ENCODE measurements around the gene FBXW4.
"Not testable (repeated sequence)": the region's sequence is repeated elsewhere in the genome, so short reads cannot be mapped to it uniquely, and the experiment has no call there.

The FBXW4 gene

DNA sequence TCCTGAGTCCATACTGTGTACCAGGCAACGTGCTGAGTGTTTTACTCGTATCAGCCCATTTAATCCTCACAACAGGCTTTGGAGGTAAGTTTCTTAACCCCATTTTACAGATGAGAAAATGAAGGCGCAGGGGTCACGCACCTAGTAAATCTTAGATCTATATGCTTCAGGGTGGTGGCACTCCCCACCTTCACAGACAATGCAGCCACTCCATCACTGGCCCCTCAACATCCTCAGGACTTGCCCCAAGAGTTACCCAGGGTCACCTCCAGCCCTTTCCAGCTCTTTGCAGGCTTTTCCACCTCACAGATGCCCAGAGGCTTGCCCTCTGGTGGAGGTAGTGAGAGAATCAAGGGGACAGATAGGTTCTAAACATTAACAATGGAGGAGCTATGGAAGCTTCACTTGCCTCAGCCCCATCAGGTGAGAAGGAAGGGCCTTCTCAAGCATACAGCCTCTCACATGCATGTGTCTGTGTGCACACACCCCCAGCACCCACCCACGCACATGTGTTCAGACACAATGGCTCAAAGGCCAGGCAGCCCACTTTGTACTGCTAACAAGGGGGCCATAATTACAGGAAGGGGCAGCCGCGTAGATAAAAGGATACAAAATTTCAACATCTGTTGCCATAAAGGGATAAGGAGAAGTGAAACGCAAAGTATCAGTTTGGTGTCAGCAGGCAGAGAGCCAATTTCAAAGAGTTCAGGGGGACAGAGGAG lies 77.7 kb downstream of the FBXW4 start:
- DNase-seq (ENCODE audit: low spot score) = no peak

DNA sequence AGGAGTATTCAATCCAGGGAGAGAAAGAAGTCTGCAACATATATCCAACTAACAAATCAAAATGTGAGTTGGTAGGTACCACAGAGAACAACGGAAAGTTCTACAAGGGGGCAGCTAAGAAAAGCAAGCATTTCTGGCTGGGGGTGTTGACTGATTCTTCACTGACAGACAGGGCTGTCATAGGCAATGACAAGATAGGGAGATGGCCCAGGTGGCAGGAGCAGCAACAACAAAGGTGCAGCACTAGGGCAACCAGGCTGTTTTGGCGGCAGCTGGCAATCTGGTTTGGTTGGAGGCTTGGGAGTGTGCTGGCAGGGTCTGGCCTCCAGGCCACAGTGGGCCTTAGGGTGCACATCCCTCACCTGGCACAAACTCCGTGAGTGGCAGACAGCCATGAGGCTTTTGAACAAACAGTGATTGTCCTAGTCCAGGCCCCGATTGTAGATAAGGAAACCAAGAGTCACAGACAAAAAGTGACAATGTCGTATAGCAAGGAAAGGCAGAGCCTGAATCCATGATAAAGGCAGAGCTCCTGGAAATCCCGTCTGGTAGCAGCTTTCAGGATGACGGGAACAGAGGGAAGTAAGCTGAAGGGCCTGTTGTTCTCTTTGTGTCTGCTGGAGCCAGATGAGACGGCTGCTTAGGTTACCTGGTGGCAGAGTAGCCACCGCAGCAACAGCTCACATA lies 78.4 kb downstream of the FBXW4 start:
- DNase-seq (ENCODE audit: low spot score) = no peak

DNA sequence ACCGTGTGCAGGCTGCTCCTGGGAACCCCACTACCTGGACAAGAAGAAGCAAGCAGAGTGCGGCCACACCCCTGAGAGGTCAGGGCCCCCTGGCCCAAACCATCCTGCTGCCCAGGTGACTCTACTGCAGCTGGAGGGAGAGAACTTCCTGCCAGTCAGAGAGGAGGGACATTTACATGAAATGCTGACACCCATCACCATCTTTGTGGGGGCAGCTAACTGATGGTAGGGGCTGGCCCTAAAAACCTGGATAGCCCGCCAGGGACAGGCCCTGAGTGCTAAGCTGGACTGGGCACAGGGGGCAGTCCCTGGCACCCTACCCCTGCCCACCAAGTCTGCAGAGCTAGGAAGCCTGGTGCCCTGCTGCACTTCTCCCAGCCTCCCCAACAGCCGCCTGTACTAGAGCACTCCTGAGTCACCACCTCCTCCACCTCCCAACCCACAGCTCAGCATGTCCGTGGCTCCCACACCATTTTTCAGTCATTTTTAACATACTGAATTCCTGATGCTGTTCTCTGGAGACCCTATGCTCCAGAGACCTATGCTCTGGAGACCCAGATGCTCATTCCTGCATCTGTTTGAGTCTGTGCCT lies 79.3 kb downstream of the FBXW4 start:
- DNase-seq (ENCODE audit: low spot score) = no peak

DNA sequence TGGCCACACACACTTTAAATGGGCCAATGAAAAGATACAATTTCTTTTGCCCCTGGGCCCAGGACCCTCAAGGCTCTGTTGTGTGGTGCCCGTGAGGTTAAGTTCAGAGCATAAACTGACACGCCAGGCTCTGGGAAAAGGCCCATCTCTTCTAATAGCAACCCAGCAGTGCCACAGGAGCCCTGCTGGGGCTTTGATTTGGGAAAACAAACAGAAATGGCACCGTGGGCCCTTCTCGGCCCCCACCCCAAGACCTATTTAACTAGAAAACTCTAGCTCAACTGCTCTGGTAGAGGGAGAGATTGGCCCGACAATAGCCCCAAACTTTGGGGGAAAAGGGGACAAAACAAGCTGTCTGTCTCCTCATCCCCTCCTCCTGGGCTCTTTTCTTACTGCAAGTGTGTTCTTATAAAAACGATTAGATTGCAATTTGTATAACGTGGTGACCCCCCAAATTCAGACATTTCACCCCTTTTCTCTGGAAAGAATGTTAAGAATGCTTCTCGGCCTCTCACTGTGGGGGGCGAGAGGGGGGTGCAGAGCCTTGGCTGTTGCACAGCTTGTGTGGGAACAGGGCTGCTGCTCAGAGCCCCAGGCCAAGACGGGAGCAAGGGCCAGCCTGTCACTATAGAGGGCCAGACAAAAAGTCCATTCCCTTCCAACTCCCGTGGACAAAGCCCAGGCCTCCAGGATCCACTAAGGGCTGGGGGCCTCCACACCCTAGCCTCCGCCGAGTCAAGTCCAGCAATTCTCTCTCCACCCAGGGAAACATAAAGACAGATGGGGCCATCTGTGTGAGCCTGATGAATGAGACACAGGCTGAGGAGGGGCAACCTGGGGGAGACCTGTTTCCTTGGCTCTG lies 80.1 kb downstream of the FBXW4 start:
- DNase-seq (ENCODE audit: low spot score) = no peak

DNA sequence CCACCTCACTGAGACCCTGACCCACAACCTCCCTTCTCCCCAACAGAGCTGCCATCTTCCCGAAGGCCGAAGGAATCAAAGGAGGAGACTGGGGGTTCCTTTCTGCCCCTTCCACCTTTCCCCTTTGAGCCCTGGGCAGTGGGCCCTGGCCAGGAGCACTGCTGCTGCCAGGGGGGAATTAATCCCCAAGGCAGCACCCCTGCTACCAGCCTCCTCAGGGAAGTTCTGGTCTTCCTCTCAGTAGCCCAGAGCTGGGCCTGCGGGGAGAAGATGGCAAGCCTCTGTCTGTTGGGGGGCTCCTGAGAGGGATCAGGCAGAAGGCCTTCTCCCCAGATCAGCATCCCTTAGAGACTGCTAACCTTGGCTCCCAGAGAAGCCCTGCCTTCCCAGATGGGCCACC lies 81.3 kb downstream of the FBXW4 start:
- no peak for DNase-seq (ENCODE audit: low spot score)

DNA sequence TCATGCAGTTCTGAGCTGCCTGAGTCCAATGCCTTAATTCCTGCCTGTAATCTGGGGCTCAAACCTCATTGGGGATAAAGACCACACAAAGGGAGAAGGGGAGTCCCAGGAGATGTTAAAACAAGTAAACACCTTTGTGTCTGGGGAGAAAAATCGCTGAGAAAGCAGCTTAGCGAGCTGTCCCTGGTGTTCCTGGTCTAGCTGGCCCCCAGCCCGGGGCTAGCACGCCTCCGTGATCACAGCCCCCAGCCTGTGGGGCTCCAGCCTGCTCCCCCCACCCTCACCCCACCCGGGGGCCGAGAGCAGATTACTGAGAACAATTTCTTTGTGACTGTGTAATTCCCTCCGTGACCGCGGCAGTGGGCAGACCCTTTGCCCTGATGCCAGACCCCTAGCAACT lies 82.1 kb downstream of the FBXW4 start:
- DNase-seq (ENCODE audit: low spot score) = no peak

DNA sequence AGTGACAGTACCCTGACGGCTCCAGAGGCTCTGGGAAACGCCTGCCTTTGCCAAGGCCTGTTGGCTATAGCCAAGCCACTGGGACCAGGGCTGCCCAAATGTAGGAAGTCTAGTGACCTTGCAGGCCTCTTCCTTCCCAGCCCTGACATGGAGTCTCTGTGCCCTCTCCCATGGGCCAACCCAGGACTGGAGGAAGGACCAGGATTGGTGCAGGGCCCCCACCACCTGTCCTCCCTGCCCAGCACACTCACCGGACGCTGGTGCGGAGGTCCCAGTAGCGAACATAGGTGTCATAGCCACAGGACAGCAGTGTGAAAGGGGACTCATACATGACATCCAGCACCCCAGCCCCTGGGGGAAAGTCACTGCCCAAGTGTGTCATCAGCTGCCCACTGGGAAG lies 82.9 kb downstream of the FBXW4 start:
- DNase-seq (ENCODE audit: low spot score) = no peak

DNA sequence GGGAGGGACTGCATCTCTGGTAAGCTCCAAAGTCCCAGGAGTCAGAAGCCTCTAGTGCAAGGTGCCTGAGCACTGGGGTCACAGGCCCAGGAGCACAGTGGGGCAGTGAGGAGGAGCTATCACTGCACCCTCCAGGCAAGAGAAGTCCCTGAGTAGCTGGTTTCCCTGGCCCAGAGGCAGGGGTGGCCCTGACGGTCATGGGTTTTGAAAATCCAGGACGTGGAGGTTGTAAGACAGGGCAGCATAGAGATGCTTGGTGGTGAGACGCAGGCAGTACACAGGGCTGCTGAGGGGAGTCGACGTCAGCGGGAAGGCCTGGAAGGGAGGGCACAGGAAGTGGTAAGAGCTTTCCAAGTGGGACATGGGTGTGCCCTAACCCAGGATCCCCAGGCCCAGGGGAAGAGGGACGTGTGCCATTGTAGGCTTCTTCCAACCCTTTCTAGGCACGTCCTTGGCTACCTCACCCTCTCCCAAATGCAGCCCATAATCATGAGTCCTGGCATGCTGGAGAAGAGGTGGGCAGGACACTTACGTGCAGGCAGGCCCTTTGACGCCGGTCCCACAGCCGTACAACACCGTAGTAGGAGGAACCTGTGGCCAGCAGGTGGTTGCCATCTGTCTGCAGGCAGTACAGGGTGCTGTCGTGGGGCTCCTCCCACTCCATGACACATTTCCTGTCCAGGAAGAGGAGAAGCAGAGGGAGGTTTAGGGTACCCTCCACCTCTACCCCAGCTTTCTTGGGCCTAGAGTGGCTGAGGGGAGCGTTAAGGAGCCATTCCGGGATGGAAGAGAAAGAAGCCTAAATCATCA lies 83.7 kb downstream of the FBXW4 start:
- peak; percentile 41 for DNase-seq (ENCODE audit: low spot score)

DNA sequence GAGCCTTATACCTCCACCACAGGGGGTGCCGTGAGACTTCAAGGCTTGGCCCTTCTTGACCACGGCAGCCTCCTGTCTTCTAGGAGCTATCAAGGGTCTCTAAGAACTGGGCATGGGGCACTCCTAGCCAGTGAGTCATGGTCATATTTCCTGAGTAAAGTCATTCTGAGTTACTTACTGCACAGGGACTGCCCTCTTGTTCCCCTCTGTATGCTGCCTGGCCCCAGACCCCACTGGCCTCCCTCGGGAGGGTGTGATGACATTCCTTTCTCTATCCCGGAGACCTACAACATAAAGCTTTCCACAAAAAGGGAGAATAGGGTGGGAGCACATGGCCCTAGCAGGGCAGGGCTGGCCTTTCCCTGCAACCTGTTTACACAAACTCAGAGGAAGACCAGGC lies 85.5 kb downstream of the FBXW4 start:
- no peak for DNase-seq (ENCODE audit: low spot score)

DNA sequence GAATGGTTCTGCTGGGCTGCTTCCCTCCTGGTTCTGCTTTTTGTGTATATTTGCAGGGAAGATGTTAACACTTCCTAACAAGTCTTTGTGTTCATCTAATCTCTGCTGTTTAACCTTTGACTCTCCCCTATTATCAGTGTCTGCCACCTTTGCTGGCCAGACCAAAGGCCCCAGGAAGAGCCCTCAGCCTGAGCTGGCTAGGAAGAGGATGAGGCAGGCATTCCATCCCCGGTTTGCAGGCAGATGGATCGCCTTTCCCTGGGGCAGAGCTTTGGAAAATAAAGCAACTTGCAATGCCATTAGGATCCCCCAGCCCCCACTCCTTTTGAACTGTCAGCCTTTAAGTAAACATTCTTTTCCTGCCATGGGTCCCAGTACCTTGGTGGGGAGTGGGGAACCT lies 87.8 kb downstream of the FBXW4 start:
- DNase-seq (ENCODE audit: low spot score) = no peak

DNA sequence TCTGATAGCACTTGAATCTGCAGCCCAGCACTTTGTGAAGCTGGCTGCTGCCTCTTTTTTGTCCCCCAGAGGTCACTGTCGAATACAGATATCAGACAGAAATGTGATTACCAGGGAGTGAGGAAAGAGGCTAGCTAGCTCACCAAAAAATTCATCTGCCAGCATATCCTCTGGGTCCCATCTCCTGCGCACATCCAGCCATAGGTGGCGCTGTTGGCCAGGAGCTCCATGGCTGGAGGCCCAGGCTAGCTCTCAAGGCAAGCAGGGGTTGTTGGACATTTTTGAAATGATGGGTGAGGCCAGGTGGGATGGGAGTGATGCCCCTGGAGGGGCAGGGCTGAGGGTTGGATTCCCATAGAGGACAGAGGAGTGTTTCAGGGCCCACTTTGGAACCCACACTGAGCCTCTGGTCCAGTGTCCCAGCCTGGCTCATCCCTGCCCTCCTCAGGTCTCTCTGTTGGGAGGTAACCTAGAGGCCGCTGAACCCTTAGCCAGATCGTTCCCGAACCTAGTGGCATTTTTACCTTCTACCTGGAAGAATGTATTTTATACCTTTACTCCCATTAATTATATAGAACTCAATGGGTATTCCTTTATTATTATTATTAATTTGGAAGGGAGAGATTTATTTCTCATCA lies 92.1 kb downstream of the FBXW4 start:
- DNase-seq (ENCODE audit: low spot score) = peak; percentile 86

DNA sequence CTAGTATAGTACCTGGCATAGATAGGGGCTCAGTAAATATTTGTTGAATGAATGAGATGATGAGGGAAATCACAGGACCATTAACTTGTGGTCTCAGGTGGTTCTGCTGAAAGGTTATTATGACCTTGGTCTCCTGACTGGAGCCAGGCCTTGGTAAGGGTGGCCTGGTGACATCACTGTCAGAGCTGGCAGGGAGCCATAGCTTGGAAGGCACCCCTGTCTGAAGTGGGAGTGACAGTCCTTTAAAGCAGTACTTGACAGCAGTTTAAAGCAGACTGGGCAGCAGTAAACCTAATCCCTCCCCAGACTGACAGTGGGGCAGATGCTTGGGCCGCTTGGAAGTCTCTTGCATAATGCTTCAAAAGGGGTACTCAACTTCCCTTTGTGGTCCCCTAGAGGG lies 93.4 kb downstream of the FBXW4 start:
- no peak for DNase-seq (ENCODE audit: low spot score)

DNA sequence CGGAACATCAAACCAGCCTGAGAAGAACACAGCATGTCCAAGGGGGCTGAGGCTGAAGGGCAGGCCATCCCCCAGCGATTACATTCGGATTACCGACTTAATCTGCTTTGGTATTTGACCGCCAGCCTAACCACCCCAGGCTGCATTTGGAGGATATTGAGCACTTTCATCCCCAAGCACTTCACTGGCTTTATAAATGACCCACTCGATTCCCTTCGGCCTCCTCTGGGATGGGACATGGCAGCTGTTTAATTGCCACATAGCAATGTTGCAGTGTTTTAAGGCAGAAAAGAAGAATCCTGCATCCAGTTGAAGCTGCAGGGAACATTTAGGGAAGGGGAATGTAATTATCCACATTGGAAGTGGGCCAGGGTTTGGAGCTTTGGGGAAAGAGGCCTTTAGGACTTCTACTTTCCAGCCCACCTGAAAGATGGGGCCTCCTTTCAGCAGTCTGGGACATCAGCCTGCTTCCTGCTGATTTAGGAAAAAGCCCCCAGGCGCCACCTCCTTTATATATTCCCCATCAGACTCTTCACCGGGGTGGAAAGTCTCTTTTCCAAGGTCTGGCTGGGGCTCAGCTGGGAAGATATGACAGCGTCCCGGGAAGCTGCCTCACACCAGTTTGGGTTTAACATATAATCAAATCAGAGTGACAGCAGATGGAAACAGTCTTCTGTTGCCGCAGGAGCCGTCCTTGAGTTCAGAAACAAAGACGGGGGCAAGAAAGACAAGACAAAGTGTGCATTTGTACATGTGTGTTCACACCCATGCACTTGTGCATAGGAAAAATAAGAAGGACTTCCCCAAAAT lies 97.7 kb downstream of the FBXW4 start:
- no peak for DNase-seq (ENCODE audit: low spot score)

DNA sequence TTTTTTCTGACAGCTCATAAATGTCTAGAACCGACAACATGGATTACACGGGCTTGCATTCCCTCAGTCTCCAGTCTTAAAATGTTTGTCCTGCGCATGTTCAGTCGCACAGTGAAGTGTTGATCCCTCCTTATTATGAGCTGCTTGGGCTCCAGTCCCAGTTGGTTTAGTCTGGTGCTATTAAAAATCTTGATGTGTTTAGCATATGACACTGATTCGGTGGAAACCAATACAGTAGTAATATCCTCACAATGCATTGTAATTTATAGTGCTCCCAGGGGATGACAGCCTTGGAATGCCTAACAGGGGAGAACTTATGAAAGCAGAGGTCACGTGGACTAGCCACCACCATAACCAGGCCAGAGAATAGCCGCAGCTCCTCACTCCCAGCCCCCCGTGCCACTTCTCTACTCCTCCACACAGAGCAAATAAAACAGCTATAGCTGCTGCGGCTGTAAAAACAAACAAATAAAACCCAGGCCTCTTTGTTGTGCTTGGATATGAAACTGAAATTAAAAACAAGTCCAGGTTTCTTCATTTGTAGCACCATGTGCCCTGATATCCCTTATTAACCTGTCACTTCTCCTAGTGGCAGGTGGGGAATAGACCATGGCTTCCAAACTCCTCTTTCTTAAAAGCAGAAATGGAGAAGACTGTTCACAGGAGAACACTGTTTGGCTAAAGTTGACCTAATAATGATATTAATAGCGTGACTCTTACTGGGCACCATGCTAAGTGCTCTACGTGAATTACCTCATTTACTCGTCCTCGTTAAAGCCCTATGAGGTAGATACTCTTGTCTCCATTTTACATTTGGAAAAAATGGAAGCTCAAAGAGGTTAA lies 99.2 kb downstream of the FBXW4 start:
- peak; percentile 41 for DNase-seq (ENCODE audit: low spot score)

DNA sequence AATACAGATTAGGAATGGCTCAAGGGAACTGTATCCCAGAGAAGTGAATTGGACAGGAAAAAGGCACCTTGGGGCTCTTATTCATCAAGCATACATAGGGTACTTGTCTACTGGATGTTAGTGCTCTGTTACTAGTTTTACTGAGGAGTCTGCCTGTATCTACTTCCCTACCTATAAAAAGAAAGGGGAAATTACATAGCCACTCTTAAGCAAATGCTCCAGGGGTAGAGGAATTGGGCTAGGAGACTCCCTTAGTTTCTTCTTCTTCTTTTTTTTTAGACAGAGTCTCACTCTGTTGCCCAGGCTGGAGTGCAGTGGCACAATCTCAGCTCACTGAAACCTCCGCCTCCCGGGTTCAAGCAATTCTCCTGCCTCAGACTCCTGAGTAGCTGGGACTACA lies 101.6 kb downstream of the FBXW4 start:
- not testable (repeated sequence) for DNase-seq (ENCODE audit: low spot score)

DNA sequence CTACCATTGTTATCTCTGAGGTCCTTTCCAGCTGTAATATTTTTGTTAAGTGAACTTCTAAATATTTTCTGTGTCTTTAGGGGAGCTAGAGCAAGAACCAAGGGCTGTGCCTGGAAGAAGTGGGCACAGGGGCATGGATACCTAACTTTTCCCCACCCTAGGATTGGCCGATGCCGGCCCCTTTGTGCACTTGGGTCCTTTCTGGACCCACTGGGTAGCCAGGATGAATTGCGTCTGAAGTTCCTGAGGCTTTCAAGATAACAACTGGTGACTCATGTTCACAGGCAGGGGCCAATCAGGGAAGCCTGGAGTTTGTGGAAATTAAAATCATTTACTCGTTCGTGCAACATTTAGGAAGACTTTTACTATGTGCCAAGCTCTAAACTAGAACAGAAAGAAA lies 106.1 kb downstream of the FBXW4 start:
- DNase-seq (ENCODE audit: low spot score) = peak; percentile 60

DNA sequence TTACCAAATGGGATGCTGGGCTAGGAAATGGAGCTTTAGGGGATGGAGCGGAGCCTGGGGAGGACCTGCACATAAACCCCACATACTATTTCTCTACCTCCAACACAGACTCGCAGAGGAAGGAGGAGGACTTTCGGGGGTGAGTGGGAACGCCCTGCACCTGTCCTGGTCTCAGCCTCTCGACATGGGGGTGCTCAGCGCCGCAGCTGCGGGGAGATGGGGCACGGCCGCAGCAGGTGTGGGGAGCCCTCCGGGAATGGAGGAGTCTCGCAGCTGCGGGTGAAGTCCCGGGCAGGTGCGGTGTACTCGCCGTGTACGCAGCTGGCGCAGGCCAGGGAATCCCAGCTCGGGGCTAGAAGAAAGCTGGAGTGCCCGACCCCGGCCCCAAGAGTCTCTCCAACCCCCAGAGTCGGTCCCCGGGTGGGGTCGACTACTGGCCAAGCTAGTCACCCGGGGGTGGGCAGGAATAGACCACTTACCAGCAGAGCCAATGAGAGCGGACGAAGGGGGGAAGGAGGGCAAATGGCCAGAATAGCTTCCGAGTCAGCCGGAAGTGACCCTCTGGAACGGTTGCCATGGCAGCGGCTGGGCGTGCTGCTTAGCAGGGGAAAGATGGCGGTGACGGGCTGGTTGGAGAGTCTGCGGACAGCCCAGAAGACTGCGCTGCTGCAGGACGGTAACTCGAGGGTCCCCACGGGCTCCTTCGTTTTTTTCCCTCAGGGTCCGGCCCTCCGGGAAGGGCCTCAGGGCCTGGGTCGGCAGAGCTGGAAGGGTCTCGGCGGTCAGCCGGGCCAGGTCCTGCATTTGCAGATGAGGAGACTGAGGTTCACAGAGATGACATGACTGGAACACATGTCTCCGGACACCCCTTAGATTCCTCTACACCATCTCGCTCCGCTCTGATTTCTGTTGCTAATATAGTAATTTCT lies 107.0 kb downstream of the FBXW4 start, which contains the start of the genes DPCD and POLL:
Gene DPCD, plus strand, starts transcription at position 597 of the 929 bp plus-strand sequence. Its CDS starts 16 bp downstream, at position 613.
Gene POLL, minus strand, starts transcription at position 533 of the 929 bp plus-strand sequence. CDS start 897 bp downstream, outside the sequence.
- DNase-seq (ENCODE audit: low spot score) = peak; percentile 98

DNA sequence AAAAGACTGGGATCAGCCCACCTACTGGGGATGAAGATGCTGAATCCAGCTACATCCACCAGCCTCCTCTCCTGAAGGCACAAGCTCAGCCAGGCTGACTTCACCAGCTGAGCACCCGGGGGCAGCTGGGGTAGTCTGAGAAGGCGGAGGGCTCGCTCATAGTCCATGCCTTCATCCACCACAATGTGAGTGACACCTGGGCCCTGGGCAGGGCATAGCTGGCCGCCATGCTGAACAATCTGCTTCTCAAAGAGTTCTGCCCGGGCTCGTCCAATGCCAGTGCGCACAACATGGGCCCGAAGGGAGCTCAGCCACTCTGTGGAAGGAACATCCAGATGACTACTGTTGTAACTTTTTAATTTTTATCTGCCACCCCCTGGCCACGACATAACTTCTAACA lies 109.1 kb downstream of the FBXW4 start:
- no peak for DNase-seq (ENCODE audit: low spot score)
